D721Med (cell line): ENCODE measurements around the gene FRMD1.

Experiments
- DNase-seq: peaks from one replicate; pipeline ENCODE4 v3.0.0; 2011; ENCODE audit warnings: low spot score; ENCODE audit not compliant: insufficient read length
- FAIRE-seq: peaks from 2 replicates; lab custom pipeline; 2011; peaks lifted over from hg19 to GRCh38; lab: Jason Lieb, UNC
- TF ChIP-seq, protein P1 (sequence below): IDR thresholded peaks from 2 replicates; pipeline ENCODE4 v1.5.1; 2012; ENCODE audit warnings: mild to moderate bottlenecking, control low read depth; ENCODE audit not compliant: insufficient read depth; ENCODE audit errors: missing control alignments

Gene FRMD1

DNA sequence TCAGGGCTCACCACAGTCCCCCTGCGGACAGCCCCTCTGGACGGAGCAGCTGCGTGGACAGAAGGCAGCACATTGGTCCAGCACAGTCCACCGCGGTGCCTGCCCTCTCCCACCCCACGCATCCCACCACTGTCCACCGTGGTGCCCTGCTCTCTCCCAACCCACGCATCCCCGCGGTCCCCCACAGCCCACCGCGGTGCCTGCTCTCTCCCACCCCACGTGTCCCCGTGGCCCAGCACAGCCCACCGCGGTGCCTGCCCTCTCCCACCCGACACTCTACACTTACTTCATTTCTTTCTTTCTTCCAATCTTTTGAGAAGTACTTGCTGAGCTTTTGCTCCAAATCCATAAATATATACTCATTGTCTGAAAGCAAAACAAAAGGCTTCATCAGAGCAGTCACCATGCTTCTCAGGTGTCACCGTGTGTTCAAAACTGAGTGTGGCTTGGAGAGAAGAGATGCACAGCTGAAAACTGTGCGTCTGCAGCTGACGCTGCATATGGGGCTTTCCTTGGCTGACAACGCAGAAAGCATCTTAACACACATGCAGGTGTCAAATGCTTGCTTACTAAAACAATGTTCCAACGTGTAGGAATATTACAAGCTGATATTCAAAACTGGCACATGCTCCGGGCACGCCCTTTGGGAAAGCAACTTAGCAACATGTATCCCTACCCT, 11.8 kb downstream of the FRMD1 start:
- DNase-seq (no peak), FAIRE-seq (no peak)
- TF ChIP-seq, protein P1, sequence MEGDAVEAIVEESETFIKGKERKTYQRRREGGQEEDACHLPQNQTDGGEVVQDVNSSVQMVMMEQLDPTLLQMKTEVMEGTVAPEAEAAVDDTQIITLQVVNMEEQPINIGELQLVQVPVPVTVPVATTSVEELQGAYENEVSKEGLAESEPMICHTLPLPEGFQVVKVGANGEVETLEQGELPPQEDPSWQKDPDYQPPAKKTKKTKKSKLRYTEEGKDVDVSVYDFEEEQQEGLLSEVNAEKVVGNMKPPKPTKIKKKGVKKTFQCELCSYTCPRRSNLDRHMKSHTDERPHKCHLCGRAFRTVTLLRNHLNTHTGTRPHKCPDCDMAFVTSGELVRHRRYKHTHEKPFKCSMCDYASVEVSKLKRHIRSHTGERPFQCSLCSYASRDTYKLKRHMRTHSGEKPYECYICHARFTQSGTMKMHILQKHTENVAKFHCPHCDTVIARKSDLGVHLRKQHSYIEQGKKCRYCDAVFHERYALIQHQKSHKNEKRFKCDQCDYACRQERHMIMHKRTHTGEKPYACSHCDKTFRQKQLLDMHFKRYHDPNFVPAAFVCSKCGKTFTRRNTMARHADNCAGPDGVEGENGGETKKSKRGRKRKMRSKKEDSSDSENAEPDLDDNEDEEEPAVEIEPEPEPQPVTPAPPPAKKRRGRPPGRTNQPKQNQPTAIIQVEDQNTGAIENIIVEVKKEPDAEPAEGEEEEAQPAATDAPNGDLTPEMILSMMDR, result no peak

DNA sequence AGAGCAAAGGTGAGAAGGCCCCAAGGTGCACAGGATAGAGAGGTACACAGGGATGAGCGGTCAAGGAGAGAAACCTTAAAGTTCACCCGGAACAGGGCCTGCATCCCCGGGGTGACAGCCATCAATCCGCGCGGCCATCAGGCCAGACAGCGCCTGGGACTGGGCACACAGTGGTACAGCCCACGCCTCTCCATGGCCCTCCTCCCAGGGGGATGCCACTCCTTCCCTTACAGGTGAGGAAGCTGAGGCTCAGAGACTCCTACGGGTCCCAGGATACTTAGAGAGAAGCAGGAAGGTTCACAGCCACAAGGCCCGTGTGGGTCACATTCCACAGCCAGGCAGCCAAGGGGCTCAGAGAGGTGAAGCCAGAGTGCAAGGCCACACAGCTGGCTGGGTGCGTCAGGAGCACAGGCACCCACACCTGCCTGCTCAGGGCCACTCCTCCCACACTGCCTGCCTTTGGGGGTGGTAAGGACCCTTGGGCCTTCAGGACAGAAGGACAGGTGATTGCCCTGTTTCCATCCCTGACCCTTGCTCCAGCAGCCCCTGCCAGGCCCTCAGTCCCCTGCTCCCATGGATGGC, 14.7 kb downstream of the FRMD1 start:
- TF ChIP-seq, protein P1, result no peak
- FAIRE-seq, result no peak
- no peak for DNase-seq

DNA sequence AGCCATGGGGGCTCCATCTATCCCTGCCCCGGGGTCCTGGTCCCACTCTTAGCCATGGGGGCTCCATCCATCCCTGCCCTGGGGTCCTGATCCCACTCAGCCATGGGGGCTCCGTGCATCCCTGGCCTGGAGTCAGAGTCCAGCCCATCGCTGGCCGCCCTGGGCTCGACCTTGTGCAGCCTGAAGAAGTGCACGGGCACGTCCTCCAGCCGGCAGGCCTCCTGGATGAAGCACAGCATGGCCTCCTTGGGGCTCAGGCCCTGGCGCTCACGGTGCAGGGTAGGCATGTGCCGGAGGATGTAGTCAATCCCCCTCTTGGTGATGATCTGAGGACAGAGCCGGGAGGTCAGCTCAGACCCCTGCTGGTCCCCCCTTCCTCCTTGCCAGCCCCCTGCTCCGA, 15.6 kb downstream of the FRMD1 start:
- DNase-seq, result no peak
- TF ChIP-seq, protein P1, result no peak

DNA sequence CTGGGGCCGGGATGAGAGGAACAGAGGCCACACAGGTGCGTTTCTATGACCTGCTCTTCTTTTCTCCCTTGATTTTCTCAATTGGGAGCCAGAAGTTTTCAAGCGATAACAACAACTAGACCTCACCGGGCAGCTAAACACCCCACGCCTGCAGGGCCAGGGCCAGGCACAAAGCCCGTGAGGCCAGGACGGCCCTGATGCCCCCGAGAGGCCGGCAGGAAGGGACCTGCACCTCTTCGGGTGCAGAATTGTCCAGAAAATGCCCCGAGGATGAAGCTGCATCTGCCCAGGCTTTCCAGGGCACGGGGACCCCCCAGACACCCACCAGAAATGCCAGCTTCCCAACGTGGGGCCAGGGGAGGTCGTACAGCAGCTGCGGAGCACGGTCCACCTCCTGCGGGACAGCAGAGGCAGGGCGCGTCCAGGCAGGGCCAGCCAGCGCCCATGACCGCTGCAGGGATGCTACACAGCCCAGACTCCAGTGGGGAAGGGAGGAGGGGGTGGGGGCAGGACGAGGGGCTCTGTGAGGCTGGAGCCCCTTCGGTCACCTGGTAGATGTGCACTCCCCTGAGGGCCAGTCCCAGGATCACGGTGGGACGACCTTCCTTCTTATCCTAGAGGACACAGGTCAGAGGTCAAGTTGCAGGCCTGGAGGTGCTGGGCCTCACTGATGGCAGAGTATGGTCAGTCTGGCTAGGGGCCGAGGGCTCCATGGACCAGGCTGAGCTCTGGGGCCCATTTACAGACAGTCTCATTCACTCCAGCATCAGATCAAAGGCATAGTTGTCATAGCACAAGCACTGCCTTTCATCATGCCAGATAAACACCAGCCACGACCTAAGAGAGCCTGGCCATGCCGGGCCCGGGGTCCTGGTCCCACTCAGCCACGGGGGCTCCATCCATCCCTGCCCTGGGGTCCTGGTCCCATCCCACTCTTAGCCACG, 16.4 kb downstream of the FRMD1 start:
- TF ChIP-seq, protein P1, result no peak
- FAIRE-seq (no peak), DNase-seq (no peak)

More for the DNA sequence above, 15.6 kb downstream of the FRMD1 start:
- no peak for FAIRE-seq

DNA sequence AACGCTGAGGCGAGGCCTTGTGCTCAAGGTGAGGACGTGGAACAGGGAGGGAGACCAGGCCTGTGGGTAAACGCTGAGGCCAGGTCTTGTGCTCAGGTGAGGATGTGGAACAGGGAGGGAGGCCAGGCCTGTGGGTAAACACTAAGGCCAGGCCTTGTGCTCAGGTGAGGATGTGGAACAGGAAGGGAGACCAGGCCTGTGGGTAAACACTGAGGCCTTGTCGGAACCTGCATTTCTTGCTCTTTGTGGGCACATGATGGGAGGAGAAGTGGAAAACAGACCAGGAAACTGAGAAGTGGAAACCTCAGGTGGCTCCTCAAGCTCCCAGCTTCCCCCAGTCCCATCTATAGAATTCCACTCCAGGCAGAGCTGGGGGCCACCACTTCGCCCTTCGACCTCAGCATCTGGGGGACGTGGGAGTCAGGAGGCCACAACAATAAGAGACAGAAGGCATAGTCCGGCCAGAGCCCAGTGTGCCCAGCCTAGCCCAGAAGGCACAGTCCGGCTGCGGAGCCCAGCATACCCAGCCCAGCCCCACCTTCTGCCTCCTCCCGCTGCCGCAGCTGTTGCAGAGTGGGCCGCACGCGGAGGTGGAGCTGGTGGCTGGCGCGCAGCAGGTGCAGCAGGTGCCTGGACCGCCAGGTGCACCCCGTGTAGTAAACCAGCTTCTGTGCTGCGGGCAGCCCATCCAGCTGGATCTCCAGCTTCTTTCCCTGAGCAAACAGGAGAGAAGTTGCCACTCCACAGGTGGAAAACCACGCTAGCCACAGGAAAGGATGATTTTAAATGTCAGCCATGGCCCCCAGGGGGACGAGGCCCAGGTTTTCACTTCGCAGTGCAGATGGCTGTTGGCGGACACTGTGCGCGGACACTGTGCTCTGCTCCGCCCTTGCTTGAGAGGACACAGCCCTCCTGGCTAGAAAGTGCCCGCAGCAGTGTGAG, 17.5 kb downstream of the FRMD1 start:
- DNase-seq, result no peak
- FAIRE-seq, result no peak
- TF ChIP-seq, protein P1, result no peak

DNA sequence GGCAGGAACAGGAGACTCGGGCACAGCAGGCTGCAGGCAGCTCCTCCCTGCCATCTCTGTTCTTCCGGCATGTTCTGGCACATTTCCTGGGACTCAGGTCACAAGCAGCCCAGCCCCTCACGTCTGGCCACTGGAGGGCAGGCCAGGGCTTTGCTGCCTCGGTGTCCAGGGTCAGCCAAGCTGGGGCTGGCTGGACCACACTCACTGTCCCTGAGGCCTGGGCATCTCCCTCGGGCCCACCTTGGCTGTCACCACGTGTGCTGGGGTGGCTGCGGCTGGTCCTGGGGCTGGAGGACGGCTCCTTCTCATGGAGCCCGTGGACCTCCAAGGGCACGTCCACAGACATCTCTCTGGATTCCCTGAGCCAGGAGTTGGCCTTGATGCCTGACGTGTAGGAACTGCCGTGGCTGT, 18.5 kb downstream of the FRMD1 start:
- FAIRE-seq, result no peak
- DNase-seq, result no peak
- TF ChIP-seq, protein P1, result peak; percentile 3
